Midbrain (tissue), 1 donor: ENCODE measurements around the gene ATP2B1.

ENCODE experiments used
- DNase-seq: peaks from one replicate; lab custom pipeline; 2025; lab: John Stamatoyannopoulos, UW

The ATP2B1 gene

GRCh38 chr12:89589753-89590152, 118.9 kb downstream of the ATP2B1 start:
- DNase-seq, result no peak

DNA sequence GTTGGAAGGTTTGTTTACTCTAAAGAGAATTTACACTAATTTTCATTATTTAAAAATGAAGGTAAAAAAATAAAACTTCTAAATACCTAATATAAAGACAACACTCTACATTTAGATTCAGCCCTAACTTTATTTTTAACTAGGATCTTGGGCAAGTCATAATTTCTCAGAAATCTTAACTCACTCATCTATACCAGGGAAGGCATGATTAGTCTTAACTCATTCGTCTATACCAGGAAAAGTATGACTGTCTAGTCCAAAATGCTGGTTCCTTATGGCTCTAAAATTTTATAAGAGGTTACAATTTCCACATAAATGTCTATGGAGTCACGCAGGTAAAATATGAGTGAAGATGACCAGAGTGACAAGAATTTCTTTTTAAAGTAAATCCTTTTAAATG, 130.1 kb downstream of the ATP2B1 start:
- DNase-seq, result no peak

DNA sequence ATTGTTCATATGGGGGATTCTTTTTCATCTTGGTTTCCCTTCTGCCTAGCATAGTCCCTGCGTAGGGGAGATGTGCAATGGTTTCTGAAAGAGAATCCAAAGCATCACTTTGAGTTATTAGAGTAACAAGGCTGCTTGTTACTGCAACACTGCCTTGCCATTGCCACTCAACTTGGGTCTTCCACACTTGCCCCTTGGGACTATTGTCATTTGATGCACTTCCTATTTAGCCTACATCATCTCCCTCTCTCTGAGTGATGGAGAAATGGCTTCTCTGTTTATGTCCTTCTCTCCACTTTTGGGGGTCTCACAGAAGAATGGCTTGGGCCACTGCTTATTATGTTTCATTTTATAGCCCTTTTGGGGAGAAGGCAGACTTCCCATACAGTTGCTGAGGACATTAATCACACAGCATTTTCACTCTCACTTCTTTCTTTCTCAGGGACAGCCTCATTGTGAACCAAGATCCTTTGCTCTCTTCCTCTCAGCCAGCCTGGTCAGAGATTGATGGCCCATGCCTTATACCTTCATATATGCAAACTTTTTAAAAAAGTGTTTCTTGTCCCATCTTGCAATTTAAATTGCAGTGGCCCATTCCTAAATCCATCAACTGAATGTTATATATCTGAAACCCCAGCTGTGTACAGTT, 131.9 kb downstream of the ATP2B1 start:
- DNase-seq, result no peak

GRCh38 chr12:89575374-89575773, 133.3 kb downstream of the ATP2B1 start:
- DNase-seq, result no peak

DNA sequence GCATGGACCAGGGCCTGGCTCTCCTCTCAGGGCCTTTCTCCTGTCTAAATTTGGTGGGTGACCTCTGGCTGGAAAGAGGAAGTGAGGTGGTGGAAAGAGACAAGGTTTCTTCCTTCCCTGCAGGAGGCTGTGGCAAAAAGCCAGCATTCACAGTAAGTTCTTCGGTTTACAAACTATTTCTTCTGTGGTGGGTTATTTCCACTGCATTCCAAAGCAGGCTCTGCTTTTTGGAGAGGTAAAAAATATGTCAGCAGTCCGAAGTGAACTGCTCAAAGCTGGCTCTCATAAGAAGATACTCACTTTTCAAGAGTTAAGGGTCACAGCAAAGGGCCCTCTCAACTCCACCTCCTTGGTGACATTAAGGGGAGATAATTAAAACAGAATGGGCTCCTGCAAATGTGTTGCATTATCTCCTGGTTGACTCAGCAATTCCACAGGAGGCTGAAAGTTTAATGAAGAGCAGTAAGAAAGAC, 133.9 kb downstream of the ATP2B1 start:
- no peak for DNase-seq

GRCh38 chr12:89573051-89573810, 135.4 kb downstream of the ATP2B1 start:
- DNase-seq, result no peak

- no peak for DNase-seq
Observed at GRCh38 chr12:89571491-89572195, 137.0 kb downstream of the ATP2B1 start.

DNA sequence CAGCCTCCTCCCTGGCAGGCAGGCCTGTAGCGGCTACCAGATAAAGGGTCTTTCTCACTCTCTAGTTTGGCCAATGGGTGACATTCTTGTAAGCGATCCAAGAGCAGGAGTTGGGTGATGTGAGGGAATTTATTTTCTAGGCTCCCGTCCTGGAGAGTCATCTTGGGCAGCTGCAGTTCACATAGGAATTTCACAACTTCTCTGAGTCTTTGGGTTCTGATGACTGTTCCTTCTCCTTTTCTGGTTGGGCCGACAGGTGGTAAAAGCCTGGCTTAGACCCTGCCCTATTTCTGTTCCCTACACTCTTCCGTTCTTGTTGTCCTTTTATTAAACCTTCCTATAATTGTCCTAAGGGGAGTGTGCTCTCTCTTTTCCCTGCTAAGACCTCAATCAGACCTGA, 140.2 kb downstream of the ATP2B1 start:
- no peak for DNase-seq

GRCh38 chr12:89567691-89568239, 140.9 kb downstream of the ATP2B1 start:
- DNase-seq, result no peak

DNA sequence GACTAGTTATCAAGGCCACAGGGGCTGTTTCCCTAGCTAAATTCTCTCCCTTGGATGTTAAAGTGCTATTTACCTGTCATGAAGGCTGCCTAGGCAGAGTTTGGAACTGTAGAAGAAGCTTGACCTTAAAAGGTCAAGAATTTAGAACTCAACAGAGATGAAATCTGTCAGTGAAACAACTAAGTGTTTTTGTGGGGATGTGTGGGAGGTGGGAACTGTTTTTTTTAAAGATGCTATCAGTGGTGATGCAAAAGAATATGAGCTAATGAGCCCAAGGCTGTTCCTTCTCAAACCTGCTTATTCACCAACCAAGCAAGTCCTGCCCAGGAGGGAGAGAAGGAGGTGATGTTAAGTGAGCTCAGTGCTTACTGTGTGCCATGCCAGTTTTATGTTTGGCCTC, 142.0 kb downstream of the ATP2B1 start:
- DNase-seq, result no peak

DNA sequence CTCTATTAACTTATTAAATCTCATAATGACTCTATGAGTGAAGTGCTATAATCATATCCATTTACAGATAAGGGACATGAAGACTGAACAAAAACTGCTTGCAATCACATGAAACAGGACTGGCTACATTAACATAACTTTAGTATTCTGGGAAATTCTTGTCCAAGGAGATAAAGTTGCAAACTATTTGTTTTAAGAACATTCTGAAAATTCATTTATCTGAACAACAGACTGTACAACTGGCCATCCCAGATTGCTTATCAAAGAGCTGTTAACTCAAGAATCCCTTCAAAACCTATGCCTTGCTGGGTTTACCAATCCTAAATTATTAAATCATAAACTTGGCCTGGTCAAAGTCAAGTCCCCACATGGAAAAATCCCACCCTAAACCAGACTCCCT, 143.6 kb downstream of the ATP2B1 start:
- DNase-seq, result no peak

GRCh38 chr12:89559753-89560152, 148.9 kb downstream of the ATP2B1 start:
- no peak for DNase-seq

- no peak for DNase-seq
Observed at GRCh38 chr12:89556976-89557375, 151.7 kb downstream of the ATP2B1 start.

- DNase-seq, result no peak
Observed at GRCh38 chr12:89552376-89552775, 156.3 kb downstream of the ATP2B1 start.

DNA sequence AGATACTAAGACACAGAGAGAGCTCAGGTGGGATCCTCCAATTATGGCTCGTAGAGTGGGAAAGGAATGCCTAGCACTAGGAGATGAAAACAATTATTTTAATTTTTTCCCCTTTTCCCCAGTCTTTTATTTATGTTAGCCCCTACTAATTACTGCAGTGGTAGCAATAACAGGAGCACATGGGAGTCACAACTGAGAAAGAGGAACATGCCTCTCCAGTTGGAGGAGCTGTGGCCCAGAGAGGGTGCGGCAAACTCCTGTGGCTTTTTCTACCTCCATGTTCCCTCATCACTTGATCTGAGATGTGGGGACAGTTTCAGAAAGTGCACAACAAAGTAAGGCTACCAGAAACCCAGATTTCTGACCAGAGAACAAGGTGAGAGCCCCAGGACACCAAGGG, 156.9 kb downstream of the ATP2B1 start:
- DNase-seq, result no peak

- DNase-seq, result no peak
Observed at GRCh38 chr12:89547101-89547500, 161.5 kb downstream of the ATP2B1 start.

- no peak for DNase-seq
Observed at GRCh38 chr12:89546151-89546550, 162.5 kb downstream of the ATP2B1 start.

DNA sequence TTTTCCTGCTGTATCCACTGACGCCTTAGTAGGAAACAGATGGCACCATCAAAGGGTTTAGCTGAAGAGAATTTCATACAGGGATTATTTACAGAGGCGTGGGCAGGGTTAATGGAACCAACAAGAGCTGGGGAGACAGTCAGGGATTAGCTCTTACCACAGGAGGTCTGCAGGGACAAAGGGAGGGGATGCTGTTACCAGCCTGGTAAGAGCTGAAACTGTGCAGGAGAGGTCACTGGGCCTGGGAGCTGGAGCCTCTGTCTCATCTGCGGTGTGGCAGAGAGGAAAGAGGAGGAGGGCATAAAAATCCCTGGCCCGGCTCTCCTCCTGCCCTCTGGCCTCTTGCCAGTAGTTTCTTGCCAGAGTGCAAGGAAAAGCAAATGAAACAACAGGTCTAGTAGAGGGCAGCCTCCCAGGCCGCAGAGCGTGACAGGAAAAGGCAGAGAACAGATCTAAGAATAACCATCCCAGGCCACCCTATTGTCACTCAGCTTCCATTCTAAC, 163.9 kb downstream of the ATP2B1 start:
- peak; percentile 26 for DNase-seq

GRCh38 chr12:89544022-89544421, 164.6 kb downstream of the ATP2B1 start:
- no peak for DNase-seq

- peak; percentile 79 for DNase-seq
Observed at GRCh38 chr12:89542912-89543592, 165.6 kb downstream of the ATP2B1 start.

DNA sequence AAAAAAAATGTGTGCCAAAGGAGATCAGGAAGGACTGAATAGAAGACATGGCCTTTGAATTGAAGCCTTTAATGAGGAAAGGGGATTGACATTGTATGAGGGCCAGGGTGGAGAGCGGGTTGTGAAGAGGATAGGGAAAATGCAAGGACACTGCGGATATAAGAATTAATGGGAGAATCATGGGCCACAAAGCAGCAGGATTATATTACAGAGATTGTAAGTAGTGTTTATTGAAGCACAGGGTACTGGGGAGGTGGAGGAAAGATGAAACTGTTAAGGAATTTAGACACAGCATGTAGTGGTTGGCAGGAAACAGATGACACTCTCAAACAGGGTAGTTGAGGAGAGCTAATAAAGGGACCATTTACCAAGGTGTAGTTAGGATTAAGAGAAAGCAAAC, 166.4 kb downstream of the ATP2B1 start:
- DNase-seq, result no peak

- DNase-seq, result no peak
Observed at GRCh38 chr12:89540586-89540985, 168.1 kb downstream of the ATP2B1 start.
